Neural progenitor cell (in vitro differentiated cells): ENCODE results near the gene COMMD2.

Source experiments
- EZH2 ChIP-seq: fragments of 200-600 bp; sonication (generic); IDR thresholded peaks from 2 replicates; pipeline ENCODE4 v1.6.1; 2017; ENCODE audit warnings: antibody characterized with exemption, mild to moderate bottlenecking, moderate library complexity
- TF ChIP-seq, protein P1 (sequence below): fragments of 200-600 bp; sonication (generic); IDR thresholded peaks from 2 replicates; pipeline ENCODE4 v1.5.1; 2017; ENCODE audit warnings: antibody characterized with exemption, mild to moderate bottlenecking

DNA sequence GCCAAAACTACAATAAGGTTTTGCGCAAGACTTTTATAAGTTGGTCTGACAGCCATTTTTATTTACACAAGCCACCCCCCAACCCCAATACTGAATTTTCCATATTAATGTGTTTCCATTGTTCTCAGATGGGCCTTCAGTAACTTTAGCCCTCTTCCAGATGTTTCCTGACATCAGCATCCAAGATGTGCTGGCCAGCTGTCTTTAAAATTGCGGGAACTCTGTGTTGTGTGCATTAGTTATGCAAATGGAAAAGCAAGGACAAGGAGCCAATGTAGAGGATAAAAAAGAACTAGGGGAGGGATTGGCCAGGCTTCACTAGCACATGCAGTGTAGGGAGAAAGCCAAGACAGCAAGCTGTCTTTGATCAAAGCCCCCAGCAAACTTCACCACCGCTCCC lies 45.4 kb downstream of the COMMD2 start:
- TF ChIP-seq, protein P1, sequence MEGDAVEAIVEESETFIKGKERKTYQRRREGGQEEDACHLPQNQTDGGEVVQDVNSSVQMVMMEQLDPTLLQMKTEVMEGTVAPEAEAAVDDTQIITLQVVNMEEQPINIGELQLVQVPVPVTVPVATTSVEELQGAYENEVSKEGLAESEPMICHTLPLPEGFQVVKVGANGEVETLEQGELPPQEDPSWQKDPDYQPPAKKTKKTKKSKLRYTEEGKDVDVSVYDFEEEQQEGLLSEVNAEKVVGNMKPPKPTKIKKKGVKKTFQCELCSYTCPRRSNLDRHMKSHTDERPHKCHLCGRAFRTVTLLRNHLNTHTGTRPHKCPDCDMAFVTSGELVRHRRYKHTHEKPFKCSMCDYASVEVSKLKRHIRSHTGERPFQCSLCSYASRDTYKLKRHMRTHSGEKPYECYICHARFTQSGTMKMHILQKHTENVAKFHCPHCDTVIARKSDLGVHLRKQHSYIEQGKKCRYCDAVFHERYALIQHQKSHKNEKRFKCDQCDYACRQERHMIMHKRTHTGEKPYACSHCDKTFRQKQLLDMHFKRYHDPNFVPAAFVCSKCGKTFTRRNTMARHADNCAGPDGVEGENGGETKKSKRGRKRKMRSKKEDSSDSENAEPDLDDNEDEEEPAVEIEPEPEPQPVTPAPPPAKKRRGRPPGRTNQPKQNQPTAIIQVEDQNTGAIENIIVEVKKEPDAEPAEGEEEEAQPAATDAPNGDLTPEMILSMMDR, result no peak
- no peak for TF ChIP-seq EZH2
